Spleen (tissue), 7 donors: ENCODE results near the gene KDM3B.

ENCODE experiments used
- POLR2AphosphoS5 ChIP-seq, 3 donors: sonication (generic); formaldehyde crosslinking; IDR thresholded peaks; one replicate each; pipeline ENCODE4 v1.5.1; 2017; ENCODE audit warnings: antibody characterized with exemption in 3 of 3
- TF ChIP-seq, protein P1 (sequence below), 11 experiments: fragments of 200-600 bp in 7 of 11; fragments of 450-650 bp in 4 of 11; sonication (generic) in 4 of 11; IDR thresholded peaks in 8 of 11; conservative IDR thresholded peaks in 3 of 11; 1 replicate in 7 of 11; 2 replicates in 4 of 11; pipeline versions ENCODE4 v1.4.0 to v1.8.0; 2016 to 2021; ENCODE audit warnings: antibody characterized with exemption in 11 of 11, inconsistent platforms in 4 of 11, mild to moderate bottlenecking in 1 of 11
- donor health status: DM: no; HTN: no; CAD: no; lungs with moderate emphysema.
- donor health status: DM: no; HTN: no; CAD: no.
- donor health status: DM: no; HTN: no; CAD: no.

DNA sequence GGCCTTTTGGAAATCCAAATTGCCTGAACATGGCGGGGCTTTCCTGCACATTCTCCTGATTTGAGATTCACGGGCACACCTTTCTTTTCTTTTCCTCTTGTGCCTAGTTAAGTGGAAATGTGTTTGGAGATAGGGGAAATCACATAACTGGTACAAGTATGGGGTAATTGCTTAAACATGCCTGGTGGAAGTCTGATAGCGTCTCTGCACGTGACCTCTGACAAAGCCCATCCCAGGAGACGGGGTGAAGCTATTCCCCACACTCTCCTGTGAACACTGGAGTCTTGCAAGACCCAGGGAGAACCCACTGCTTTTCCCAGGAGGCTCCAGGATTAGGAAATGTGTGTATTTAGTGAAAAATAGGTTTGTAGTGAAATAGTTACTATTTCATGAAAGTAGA lies 83.5 kb downstream of the KDM3B start:
- TF ChIP-seq, protein P1, sequence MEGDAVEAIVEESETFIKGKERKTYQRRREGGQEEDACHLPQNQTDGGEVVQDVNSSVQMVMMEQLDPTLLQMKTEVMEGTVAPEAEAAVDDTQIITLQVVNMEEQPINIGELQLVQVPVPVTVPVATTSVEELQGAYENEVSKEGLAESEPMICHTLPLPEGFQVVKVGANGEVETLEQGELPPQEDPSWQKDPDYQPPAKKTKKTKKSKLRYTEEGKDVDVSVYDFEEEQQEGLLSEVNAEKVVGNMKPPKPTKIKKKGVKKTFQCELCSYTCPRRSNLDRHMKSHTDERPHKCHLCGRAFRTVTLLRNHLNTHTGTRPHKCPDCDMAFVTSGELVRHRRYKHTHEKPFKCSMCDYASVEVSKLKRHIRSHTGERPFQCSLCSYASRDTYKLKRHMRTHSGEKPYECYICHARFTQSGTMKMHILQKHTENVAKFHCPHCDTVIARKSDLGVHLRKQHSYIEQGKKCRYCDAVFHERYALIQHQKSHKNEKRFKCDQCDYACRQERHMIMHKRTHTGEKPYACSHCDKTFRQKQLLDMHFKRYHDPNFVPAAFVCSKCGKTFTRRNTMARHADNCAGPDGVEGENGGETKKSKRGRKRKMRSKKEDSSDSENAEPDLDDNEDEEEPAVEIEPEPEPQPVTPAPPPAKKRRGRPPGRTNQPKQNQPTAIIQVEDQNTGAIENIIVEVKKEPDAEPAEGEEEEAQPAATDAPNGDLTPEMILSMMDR (IDR thresholded peaks at IDR 0.05 in 8 of 11, conservative IDR thresholded peaks at IDR 0.05 in 3 of 11), result no peak
- no peak for TF ChIP-seq POLR2AphosphoS5 (IDR thresholded peaks at IDR 0.05)
